GM21367 (cell line): ENCODE measurements around the gene TUBB2A.
"Not testable (repeated sequence)": the region's sequence is repeated elsewhere in the genome, so short reads cannot be mapped to it uniquely, and the experiment has no call there.

ENCODE experiments used
- ATAC-seq: cut with Tn5 transposase; IDR thresholded peaks from one replicate; pipeline ENCODE4 v1.9.1; 2021; ENCODE audit not compliant: unreplicated experiment

TUBB2A gene

GRCh38 chr6:3156184-3157130 is 887 bp downstream of the TUBB2A start:
- ATAC-seq, result not testable (repeated sequence)

- not testable (repeated sequence) for ATAC-seq
Measured at GRCh38 chr6:3155416-3155815, 1.9 kb downstream of the TUBB2A start.

DNA sequence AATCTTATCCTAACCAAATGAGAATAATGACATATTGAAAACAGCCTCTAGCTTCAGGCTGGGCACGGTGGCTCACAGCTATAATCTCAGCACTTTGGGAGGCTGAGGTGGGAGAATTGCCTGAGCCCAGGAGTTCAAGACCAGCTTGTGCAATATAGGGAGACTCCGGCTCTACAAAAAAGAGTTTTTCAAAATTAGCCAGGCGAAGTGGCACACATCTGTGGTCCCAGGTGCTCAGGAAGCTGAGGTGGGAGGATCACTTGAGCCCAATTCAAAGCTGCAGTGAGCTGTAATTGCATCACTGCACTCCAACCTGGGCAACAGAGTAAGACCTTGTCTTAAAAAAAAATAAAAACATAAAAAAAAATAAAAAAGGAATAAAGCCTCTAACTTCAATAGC is 4.7 kb downstream of the TUBB2A start:
- no peak for ATAC-seq

DNA sequence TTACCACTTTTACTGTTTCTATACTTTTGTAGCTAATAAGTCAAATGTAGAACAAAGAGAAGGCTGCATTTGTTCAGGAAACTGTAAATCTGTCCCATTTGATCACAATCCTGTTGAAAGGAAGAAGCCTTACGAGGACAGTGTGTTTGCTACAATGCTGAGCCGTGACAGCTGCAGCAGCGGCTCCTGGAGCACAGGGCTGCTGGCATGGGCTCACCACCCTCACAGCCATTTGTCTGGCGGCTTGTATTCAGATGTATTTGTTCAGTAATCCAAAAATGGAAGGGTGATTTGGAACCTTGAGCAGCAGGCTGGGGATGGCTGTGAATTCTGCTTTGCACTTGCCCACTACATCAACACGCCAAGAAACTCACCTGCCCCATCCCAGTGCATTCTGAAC is 5.7 kb downstream of the TUBB2A start:
- ATAC-seq, result no peak

DNA sequence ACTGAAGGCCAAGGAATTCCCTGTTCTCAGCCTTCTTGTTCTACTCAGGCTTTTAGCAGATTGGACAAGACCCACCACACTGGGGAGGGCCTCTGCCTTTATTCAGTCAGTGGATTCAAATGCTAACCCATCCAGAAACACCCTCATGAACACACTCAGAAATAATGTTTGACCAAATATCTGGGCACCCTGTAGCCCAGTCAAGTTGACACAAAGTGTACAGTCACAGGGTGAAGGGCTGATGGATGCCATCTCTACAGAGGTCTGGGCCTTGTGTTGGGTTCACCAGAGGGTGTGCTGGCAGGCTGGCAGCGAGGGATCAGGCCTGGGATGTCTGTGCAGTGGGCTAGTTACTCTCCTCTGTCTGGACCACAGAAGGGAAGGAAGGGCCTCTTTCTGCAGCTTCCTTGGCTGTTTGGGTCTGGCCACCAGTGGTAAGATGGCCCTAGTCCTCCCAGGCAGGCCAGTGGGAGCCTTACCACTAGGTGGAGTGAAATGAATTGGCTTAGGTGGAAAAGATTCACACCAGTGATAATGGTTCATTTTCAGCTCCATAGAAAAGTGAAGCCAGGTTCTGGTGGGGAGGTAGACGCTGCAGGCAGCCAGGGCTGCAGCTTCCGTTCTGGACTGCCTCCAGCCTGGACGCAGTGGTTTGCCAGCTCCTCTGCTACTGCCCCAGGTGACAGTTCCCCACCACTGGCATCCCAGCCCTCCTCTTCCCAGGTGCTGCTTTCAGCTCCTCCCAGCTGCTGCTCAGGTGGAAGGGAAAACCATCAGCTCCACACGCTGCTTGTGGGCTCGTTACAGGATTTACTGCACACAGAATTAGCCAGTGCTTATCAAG is 9.2 kb downstream of the TUBB2A start:
- ATAC-seq, result no peak

DNA sequence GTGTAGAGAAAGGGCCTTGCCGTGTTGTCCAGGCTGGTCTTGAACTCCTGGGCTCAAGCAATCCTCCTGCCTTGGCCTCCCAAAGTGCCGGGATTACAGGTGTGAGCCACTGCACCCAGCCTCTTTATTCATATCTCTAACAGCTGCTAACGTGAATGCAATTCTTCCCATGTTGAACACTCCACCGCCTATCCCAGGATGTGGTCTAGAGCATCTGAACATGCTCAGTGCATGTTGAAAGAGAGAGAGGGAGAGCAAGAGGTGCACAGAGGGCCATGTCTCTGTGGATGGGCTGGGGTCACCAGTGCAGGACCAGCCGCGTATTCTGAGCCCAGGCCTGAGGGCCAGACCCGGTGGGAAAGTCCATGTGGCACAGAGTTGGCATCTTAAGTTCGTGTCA is 12.8 kb downstream of the TUBB2A start:
- ATAC-seq, result no peak

GRCh38 chr6:3143158-3143557 is 14.2 kb downstream of the TUBB2A start:
- ATAC-seq, result no peak

DNA sequence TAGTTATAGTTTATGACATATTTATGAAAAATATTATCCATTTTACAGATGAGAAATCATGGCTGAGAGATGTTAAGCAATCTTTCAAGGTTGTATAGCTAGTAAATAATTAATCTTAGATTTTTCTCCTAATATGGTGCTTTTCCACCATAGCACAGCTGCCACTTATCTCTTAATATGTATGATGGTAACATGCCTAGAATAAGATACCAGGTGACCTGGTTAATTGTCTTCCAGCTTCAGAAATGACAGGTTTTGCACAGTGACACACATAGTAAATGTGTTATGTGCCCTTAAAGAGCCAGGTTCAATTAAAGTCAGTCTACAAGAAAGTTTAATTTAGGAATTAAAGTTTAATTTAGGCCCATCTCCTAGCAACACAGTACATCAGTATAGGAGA is 14.8 kb downstream of the TUBB2A start:
- ATAC-seq, result no peak

GRCh38 chr6:3140201-3140600 is 17.1 kb downstream of the TUBB2A start:
- ATAC-seq, result no peak

DNA sequence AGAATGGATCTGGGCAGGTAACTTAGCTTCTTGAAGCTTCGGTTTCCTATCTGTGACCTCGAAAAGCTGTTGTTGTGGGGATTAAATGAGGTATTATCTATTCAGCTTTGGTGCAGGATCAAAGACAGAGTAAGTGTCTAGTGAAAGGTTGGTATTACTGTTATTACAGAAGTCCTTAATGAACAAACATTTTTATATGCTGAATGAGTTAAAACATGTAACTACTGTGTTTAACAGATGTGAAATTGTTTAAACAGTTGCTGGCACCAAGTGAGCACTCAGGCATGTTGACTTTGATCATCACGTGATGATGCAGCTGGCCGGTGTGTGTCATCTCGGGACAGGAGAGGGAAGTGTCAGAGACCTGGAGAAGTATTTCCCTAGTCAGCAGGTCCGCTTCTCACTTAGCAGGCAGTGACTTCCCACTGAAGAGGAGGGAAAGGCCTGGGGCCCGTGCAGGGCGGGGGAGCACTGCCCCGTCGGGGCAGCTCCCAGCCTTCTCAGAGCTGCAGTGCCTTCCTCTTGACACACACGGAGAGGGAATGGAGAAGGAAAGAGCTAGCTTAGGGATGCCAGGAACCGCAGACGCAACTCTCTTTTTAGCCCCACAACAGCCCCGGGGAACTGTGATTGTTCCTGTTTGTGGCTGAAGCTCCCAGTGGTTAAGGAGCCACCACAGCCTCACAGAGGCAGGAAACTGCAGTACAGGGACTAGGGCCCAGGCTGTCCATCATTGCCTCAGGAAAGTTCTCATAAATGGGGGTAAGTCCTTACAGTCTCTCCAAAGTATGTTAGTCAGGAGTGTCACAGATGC is 18.0 kb downstream of the TUBB2A start:
- no peak for ATAC-seq

- ATAC-seq, result no peak
Measured at GRCh38 chr6:3138341-3138740, 19.0 kb downstream of the TUBB2A start.

GRCh38 chr6:3137873-3138272 is 19.5 kb downstream of the TUBB2A start:
- ATAC-seq, result not testable (repeated sequence)

GRCh38 chr6:3137057-3137777 is 20.1 kb downstream of the TUBB2A start:
- ATAC-seq, result no peak

GRCh38 chr6:3136292-3137011 is 20.9 kb downstream of the TUBB2A start:
- ATAC-seq, result no peak

DNA sequence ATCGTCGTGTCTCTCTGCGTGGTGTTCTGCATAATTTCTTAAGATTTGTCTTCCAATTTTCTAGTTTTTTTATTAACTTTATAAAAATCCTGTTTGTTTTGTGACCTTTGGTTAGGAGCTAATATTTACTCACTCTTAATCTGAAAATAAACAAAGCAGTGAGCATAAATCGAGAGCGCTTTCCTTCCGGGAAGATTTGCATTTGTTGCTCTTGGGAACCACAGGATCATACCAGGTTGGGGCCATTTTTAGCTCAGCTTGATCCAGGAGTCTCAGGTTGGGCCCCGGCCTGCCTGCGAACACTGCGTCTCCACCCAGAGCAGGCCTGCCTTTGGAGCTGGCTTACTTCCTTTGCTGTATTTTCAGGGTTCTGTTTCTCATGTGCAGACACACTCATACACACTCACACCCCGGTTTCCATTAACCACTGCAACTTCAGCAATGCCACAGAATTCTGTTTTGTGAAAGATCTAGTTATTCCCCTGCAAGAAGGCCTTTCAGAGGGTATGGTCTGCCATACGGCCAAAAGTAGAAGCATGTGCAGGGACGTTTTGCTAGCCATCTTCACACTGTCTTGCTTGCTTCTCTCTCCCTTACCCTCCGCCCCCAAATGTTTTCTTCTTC is 21.6 kb downstream of the TUBB2A start:
- no peak for ATAC-seq

GRCh38 chr6:3133515-3133914 is 23.8 kb downstream of the TUBB2A start:
- no peak for ATAC-seq

DNA sequence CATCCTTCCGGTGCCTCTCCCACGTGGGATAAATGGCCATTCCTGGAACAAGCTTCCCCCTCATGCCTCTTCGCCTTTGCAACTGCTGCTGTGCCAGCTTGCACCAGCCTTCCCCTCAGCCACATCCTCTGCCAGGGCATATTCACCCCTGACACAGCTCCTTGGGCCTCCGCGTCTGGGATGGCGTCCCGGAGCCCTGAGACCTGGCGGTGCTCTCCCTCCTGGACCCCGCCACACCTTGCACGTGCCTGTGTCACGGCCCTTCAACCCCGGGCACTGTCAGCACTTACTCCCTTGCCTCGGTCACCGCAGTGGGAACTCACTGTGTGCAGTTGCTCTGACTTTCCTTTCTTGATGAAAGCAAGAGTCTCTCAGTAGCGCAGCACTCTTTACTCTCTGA is 25.6 kb downstream of the TUBB2A start:
- no peak for ATAC-seq

- no peak for ATAC-seq
Measured at GRCh38 chr6:3128356-3129108, 28.8 kb downstream of the TUBB2A start.

DNA sequence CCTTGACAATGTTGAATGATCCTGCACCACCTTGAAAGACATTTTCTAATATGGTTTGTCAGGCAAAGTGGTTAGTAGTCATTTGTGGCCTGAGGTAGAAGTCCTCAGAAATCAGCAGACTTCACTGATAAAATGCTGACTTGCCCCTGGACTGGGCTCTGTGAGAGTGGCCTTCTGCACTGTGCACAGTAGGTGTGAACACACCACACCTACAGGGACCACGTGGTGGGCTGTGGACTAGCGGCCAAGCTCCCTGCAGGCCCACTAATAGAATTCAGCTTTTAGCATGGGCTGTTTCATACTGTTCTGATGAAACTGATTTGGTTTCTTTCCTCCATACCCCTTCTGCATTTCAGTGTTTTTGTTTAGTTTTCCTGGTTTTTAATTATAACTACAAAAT is 31.5 kb downstream of the TUBB2A start:
- no peak for ATAC-seq
